ENCODE data around the gene ITSN1.

ITSN1 gene

DNA sequence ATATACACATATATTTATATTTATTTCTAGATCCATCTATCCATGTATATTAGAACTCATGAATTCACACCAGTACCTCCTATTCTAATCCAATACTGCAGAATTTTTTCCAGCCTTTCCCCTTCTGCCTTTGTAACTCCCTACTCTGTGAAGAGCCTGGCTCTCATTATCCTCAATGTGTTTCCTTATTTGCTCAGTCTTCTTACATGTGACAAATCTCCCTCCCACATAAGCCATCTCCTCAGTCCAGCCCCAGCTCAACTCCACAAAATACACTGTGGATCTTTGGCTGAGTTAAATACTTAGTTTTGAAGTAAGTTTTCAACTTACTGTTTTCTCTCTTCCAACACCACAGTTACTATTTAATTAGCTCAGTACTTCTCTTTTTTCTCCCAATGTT, 227.6 kb downstream of the ITSN1 start:
- no peak for DNase-seq

DNA sequence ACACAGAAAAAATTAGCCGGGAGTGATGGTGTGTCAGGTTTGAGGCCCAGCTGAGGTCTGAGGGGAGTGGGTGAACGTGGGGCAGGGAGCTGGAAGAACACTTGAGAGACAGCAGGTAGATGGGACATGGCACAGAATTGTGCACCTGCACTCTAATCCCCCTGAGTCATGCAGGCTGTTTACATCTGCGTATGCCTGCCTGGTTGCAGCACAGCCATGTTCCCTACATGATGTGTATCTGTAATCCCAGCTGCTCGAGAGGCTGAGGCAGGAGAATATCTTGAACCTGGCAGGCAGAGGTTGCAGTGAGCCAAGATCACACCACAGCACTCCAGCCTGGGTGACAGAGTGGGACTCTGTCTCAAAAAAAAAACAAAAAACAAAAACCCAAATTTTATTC, 228.5 kb downstream of the ITSN1 start:
- no peak for DNase-seq

DNA sequence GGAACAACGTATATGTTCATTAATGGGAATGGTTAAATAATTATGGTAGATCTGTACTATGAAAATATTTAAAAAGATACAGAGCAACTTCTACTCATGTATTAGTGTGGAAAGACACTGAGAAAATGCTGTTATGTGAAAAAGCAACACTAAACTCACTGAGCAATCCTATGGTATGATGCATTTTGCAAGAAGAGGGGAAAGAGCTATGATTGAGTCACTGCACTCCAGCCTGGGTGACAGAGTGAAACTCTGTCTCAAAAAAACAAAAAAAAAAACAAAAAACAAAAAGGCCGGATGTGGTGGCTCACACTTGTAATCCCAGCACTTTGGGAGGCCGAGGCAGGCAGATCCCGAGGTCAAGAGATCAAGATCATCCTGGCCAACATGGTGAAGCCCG, 228.9 kb downstream of the ITSN1 start:
- no peak for DNase-seq

DNA sequence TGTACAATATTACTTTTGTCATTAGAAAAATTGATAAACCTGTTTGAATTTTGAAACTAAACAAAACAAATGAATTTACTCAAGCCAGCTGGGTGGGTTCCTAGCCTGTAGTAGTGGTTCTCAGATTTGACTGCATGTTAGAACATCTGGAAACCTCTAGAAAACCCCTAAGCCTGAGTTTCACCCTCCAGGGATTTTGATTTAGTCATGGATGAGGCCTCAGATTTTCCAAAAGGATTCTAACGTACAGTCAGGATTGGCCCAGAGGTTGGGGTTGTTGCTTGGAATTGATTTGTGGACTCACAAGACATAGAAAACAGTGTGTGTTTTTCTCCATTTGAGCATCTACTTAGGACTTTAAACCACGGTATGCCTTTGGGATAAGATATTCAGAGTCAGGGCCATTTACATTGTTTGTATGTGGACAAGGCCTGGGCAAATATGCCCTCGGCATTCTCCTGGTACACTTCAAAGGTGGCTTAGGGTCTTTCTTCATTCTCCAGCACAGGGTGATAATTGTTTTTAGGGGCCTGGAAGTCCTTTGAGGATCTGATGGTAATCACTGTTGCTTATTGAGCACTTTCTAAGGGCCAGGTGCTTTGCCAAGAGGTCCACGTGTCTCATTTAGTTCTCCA, 230.7 kb downstream of the ITSN1 start:
- DNase-seq: no peak

DNA sequence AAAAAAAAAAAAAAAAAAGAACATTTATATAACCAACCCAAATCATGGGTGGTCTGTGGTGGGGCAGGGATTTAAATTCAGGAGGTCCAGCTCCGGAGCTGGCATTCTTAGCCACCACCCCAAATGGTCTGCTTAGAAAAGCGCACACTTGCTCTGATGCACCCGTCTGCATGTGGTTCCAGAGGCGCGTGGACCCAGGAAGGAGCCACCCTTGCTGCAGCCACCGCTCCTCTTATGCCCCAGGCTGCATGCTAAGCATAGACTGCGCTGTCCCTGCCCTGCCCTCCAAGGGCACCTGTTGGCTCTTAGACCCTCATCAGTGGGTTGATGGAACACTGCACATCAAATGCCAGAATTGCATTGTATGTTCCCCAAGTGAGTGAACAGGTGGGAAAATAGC, 231.9 kb downstream of the ITSN1 start:
- no peak for DNase-seq

DNA sequence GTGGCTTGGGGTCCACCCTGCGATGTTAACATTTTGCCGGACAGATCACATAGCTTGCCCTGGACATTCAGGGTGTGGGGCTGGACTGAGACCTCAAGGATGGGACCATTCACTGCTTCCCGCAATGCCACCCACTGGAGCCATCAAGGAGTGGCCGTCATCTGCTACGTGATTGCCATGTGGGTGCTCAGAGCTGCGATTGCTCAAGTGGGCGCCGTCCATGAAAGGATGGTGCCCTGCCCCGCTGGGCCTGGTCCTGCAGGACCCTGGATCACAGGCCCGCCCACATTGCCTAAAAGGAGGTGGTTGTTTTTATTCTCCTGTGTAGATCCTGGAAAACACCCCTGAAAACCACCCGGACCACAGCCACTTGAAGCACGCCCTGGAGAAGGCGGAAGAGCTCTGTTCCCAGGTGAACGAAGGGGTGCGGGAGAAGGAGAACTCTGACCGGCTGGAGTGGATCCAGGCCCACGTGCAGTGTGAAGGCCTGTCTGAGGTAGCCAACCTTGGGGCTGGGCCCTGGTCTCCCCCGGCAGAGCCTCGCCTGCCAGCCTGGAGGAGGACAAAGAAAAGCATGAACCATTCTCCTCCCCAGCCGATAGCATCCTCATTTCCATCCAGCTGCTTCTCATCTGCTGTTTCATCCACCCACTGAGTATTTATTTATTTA, 232.9 kb downstream of the ITSN1 start:
- DNase-seq: no peak

DNA sequence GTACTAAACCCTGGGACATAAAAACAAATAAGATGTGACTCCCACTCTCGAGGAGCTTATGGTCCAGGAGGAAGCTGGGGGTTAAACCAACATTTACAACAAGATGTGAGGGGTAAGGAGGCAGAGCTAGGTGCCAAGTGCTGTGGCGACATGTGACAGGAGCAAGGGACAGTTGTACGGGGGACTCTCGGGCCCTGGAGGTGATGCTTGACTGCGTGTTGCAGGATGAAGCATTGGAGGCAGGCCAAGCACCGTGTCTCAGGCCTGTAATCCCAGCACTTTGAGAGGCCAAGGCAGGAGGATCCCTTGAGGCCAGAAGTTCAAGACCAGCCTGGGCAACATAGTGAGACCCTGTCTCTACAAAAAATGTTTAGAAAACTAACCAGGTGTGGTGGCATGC, 236.5 kb downstream of the ITSN1 start:
- DNase-seq: no peak

DNA sequence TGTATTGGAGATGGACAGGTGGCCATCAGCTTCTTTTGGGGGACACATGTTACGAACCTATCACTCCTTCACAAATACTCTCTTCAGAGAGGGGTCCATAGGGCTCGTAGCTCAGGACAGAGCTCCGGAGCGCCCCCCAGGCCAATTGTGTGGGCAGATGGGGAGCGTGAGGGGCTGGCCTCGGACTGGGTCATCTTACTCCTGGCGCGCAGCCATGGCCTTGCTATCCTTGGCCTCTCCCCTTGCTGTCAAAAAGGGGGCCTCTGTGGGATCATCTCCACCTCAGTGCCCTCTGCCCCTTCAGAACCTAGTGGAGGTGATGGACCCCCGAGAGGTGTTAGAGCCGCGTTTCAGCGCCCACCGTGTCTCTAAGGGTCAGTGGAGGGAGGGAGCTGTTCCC, 238.3 kb downstream of the ITSN1 start:
- no peak for DNase-seq

DNA sequence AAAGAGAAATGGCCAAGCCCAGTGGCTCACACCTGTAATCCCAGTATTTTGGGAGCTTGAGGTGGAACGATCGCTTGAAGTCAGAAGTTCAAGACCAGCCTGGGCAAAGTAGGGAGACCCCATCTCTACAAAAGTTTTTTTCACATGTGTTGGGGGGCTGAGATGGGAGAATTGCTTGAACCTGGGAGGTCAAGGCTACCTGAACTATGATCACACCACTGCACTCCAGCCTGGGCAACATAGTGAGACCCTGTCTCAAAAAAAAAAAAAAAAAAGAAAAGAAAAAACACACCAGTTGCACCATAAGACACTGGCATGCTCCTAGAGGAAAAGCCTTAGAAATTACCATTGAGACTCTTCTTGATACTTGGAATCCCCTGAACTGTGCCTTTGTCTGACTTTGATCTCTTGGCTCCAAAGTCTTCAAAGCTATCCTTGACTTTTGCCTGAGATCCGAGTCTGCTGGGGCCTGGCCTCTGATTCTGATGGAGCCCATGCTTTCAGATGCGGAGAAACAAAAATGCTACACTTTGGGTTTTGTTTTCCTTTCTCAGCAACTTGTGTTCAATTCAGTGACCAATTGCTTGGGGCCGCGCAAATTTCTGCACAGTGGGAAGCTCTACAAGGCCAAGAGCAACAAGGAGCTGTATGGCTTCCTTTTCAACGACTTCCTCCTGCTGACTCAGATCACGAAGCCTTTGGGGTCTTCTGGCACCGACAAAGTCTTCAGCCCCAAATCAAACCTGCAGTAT, 239.6 kb downstream of the ITSN1 start:
- no peak for DNase-seq

DNA sequence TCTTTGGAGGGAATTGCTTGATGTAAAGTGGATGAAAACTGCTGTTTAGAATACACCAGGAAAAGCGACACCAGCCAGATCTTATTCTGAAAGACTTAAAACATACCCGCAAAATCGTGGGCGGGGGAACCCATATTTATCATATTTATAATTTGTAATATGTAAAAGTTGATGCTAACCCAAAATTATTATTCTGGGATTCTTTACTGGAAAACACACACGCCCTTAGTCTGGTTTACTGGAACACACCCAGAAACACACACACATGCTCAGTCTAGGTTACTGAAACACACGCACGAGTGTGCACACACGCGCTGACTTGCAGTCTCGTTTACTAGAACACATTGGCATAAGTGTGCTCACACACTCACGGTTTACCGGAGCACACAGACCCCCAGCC, 240.8 kb downstream of the ITSN1 start:
- no peak for DNase-seq

DNA sequence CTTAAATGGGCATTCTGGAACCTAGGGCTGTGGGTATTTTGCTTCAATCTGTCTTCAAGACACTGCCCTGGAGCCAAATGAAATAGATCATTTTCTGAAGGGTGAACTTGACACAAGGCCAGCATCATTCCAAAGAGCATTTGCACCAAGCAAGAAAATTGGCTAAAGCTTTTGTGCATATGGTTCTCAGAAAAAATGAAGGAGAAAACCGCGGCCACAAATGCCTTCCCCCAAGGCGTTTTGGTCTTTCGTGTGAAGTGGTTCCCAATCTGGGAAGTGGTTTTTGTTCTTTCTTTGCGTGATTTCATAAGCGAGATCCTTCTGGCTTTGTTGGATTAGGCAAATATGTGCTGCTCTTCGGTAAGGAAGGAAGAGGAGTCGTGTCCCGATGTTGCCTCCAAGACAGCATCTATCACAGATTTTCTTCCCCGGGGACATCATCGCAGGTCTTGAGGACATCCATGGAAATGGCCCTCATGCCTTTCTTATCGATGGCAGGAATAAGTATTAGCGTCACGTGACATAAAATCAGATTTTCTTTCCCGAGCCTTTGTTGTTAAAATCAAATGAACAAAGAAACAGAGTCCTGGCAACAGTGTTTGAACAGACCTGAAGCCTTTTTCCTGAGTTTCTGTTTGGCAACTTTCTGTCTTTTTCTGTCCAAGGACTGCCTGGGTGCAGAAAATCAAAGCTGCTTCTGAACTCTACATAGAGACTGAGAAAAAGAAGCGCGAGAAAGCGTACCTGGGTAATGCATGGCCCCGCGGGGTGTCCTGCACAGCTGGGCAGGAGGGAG, 242.3 kb downstream of the ITSN1 start:
- DNase-seq: no peak

DNA sequence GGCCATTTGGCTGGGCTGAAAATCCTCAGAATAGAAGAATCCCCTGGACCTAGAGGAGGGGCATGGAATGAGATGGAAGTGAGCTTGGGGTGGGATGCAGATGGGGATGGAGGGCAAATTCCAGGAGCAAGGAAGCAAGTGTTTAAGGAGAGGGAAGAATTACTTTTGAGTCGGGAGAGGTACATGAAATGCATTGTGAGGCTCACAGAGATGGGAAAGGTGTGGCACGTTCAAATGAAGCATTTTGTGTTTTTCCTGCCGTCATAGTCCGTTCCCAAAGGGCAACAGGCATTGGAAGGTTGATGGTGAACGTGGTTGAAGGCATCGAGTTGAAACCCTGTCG, 242.8 kb downstream of the ITSN1 start:
- no peak for DNase-seq

DNA sequence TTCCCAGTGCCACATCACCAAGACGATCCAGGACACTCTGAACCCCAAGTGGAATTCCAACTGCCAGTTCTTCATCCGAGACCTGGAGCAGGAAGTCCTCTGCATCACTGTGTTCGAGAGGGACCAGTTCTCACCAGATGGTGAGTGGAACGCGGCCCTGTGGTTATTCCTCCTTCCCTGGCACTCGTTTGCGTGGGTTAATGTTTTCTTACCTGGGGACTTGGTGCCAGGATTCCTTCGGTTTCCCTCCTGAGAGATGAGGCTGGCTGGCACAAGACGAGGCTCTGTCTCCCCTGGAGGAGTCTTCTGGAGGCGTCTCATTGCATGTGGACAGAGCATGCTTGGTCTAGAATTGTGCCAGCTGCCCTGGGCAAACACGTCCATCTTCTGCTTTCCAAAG, 244.0 kb downstream of the ITSN1 start:
- no peak for DNase-seq

DNA sequence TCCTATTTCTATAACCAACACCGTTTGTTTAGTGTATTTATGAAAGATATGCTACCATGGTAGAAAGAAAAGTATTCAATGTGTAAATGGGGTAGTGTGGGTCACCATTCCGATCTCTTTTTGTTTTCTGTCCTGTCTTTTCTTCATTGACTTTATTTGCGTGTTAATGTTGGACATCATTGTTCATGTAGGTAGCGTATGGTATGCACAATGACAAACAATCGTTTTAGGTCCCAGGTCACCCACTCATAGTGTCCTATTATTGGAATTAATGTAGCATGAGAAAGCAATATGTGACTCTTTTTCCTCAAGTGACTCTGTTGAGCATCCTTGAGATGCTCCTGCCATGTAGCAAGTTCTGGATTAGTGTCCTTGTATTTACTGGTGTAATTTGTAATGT, 247.9 kb downstream of the ITSN1 start:
- DNase-seq: no peak

DNA sequence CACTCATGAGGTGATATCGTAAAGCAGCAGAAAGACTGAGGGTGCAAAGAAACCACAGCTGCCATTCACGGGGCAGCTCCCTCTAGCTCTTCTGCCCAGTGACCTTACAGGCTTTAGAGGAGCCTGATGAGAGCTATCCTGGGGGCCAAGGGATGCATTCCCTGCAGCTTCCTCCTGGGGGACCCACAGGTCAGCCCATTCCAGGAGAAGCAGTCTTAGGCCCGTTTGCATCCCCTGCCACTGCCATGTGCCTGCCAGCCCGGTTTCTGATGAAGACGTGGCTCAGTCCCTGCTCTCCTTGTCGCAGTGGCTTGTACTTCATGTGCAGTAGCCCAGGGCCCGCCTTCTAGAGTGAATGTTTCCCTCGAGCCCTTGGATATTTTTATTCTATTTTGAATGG, 250.6 kb downstream of the ITSN1 start:
- no peak for DNase-seq

DNA sequence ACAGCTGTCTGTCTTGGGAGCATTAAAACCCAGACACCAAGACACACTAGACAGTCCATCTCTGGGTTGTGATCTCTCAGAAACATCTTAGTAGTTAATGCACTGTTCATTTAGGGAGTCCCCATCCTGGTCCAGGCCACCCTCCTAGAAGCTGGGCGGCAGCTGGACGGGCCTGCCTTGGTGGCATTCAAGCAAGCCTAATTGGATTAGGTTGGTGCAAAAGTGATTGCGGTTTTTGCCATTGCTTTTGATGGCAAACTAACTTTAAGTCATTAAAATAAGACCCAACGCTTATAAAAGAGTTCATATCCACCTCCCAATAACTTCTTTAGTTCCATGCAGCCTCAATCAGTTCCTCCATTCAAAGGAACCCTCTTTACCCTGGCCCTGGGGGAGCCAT, 251.6 kb downstream of the ITSN1 start:
- DNase-seq: no peak

DNA sequence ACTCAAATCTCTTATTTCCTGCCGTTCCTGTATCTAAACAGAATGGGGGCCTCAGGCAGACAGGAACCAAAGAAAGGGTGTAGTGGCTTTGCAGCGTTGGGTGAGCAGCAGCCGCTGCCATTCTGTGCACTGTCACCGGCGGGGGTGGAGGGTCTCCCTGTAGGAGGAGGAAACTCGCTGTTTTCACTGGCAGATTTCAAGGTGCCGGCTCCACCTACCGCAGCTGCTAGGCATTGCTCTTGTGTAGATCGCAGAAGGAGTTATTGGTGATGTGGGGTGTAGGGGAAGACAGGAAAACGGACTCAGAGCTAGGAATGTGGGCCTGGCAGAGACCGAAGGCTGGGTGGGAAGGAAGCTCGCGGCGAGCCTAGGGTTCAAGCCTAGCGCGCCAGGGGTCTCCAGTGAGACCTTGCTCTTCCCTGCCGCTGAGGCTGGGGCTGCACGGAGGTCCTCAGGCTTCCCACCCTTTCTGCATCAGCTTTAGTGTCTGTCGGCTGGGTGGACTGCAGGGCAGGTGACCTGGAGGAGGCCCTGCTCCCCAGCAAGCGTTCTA, 252.5 kb downstream of the ITSN1 start:
- no peak for DNase-seq

DNA sequence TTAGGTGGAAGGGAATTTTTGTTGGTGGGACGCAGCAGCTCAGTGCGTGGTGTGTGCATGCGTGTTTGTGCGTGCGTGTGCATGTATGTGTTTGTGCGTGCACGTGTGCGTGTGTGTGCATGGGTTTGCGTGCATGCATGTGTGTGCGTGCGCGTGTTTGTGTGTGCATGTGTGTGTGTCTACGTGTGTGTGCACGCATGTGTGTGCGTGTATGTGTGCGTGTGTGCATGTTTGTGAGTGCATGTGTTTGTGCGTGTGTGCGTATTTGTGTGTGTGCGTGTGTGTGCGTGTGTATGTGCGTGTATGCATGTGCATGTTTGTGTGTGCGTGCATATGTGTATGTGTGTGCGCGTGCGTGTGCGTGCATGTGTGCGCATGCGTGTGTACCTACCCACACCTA, 253.1 kb downstream of the ITSN1 start:
- DNase-seq: no peak

DNA sequence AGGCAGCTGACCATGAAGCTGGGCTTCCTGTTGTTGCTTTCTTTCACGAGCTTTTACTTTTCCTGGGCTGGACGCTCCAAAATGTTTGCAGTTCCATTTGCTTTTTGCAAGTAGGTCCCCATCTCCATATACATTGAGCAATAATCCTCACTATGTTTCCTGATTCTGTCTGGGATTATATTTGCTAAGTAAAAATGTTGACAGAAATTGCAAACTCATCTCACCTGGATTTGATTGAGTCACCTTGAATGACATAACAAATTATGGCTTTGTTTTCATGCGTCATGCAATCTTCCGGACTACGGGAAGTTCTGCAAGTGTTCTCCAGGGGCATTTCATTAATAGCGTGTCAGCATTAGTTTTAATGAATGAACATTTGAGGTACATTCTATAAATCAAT, 254.4 kb downstream of the ITSN1 start:
- DNase-seq: no peak

DNA sequence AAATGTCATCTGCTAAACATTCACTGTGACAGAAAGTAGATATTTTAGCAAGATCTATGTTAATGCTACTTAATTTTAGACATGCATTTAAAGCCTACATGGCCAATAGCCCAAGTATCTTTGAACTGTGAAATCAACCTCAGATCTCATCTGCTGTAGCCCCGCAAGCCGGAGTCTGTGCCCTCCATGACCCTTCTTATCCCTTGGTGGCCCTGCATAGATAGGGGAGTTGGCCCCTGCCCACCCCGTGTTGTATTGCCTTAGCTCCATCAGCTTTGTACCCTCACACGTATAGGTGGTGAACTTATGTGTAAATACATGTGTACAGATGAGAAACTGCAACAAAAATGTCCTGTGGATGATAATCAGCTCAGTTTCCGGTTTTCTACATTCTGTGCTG, 254.8 kb downstream of the ITSN1 start:
- no peak for DNase-seq

DNA sequence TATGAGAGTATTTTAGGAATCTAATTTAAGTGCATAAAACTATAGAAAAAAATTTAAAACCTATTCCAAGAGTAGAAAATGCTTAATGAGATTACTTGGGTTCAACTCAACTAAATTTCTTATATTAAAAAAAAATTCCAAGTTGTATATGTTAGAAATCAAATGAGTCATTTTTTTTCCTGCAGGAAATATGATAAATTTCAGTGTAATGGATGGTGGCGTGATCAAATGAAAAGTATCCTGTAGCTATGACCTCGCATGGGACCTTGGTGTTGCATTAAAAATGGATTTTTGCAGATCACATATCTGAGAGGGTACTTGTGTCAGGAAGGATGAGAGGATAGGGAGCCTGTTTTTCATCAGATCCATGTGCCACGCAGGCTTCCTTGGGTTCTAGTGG, 255.4 kb downstream of the ITSN1 start:
- no peak for DNase-seq

DNA sequence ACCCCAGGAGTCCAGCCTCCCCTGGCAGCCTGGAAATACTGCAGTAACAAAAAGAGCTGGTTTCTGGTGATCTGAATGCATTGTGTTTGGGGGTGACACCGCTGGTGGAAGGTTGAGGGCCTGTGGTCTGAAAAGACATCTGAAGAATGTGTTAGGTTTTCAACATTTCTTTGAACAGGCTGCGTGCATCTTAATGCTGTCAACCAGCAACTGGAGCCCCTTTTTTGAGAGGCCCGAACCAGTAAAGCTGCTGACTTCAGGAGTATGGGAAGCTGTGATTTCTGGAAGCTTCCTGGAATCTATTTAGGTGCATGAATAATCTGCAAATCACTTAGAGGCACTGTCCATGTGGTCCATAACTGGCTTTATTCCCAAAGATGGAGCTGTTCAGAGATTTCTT, 256.3 kb downstream of the ITSN1 start:
- no peak for DNase-seq

DNA sequence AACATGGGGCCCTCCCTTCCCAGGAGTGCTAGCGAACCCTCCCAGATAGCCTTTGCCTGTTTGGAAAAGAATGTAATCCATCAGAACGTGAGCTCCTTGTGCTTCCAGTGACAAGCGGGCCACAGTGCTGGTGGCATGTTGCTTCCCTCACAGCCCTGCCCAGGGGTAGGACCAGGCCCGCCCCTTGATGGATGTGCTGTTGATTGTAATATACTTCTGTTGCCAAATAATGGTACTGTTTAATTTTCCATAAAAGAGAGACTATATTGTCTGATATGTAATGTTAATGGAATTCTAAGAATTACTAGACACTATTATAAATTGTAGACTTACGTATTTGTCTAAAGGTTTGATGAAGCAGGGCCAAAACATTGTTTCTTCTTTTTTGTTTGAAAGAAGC, 256.9 kb downstream of the ITSN1 start:
- DNase-seq: no peak
